Calu3 (cell line): ENCODE data around the gene RGPD5. TPM values are rescaled to one million over a fixed set of nuclear protein-coding genes. Genes with fewer than 3 reads are reported as not detected.
"Not testable (repeated sequence)": the region's sequence is repeated elsewhere in the genome, so short reads cannot be mapped to it uniquely, and the experiment has no call there.

Experiments used
- BruUV-seq: library from RNA; stranded (reverse); fragments of 400-500 nt; replicated peaks from 2 replicates; lab custom pipeline; 2021; lab: Mats Ljungman, UMichigan
- CTCF ChIA-PET: fragments of 300-600 bp; sonication (Branson Sonifier 250); formaldehyde crosslinking; loops from one replicate; lab custom pipeline; 2022; ENCODE audit warnings: antibody characterized with exemption; lab: Charles Lee
- DNase-seq: peaks from one replicate; pipeline ENCODE4 v3.0.0; 2022
- H3K27ac Mint-ChIP-seq: one replicate; pipeline ENCODE4 v1.8.0; 2022; ENCODE audit warnings: mixed read lengths; ENCODE audit not compliant: unreplicated experiment
- H3K27me3 Mint-ChIP-seq: one replicate; pipeline ENCODE4 v1.8.0; 2022; ENCODE audit warnings: mixed read lengths; ENCODE audit not compliant: unreplicated experiment
- H3K36me3 Mint-ChIP-seq: one replicate; pipeline ENCODE4 v1.8.0; 2022; ENCODE audit warnings: mild to moderate bottlenecking, moderate library complexity, mixed read lengths; ENCODE audit not compliant: insufficient read depth, unreplicated experiment
- H3K4me1 Mint-ChIP-seq: one replicate; pipeline ENCODE4 v1.8.0; 2022; ENCODE audit warnings: mild to moderate bottlenecking, low read depth, mixed read lengths; ENCODE audit not compliant: unreplicated experiment
- H3K4me3 Mint-ChIP-seq: one replicate; pipeline ENCODE4 v1.8.0; 2022; ENCODE audit warnings: mild to moderate bottlenecking, low read depth, moderate library complexity, mixed read lengths; ENCODE audit not compliant: unreplicated experiment
- H3K9me3 Mint-ChIP-seq: one replicate; pipeline ENCODE4 v1.8.0; 2022; ENCODE audit warnings: low read depth, mixed read lengths; ENCODE audit not compliant: unreplicated experiment
- intact Hi-C: fragments of 100-400 bp; cut with micrococcal nuclease; formaldehyde crosslinking; loops from one replicate; pipeline ENCODE4 v1.10.0; 2022; ENCODE audit not compliant: unreplicated experiment
- total RNA-seq: library from RNA; stranded (reverse); gene quantifications from 2 replicates; pipeline ENCODE4 v1.2.3, GENCODE V29; 2022

RGPD5 gene
- total RNA-seq, 1 experiment from 2014 or later = 22.9 TPM

GRCh38 chr2:109889909-109890308 lies 95.8 kb downstream of the RGPD5 start:
- intact Hi-C loops, H3K36me3 Mint-ChIP-seq, H3K4me3 Mint-ChIP-seq, BruUV-seq, H3K4me1 Mint-ChIP-seq, H3K27ac Mint-ChIP-seq, H3K27me3 Mint-ChIP-seq, H3K9me3 Mint-ChIP-seq, CTCF ChIA-PET, DNase-seq: not testable (repeated sequence)

GRCh38 chr2:109891024-109891423 lies 96.9 kb downstream of the RGPD5 start:
- H3K27me3 Mint-ChIP-seq, H3K9me3 Mint-ChIP-seq, CTCF ChIA-PET, intact Hi-C loops, H3K36me3 Mint-ChIP-seq, BruUV-seq, H3K4me3 Mint-ChIP-seq, DNase-seq, H3K4me1 Mint-ChIP-seq, H3K27ac Mint-ChIP-seq: not testable (repeated sequence)

- H3K4me1 Mint-ChIP-seq, BruUV-seq, intact Hi-C loops, H3K9me3 Mint-ChIP-seq, DNase-seq, H3K27me3 Mint-ChIP-seq, H3K36me3 Mint-ChIP-seq, H3K27ac Mint-ChIP-seq, CTCF ChIA-PET, H3K4me3 Mint-ChIP-seq: not testable (repeated sequence)
Measured at GRCh38 chr2:109893736-109894135, 99.6 kb downstream of the RGPD5 start.

- intact Hi-C loops, H3K36me3 Mint-ChIP-seq, DNase-seq, H3K4me1 Mint-ChIP-seq, CTCF ChIA-PET, H3K9me3 Mint-ChIP-seq, H3K4me3 Mint-ChIP-seq, H3K27me3 Mint-ChIP-seq, BruUV-seq, H3K27ac Mint-ChIP-seq: not testable (repeated sequence)
Measured at GRCh38 chr2:109894141-109894540, 100.0 kb downstream of the RGPD5 start.

DNA sequence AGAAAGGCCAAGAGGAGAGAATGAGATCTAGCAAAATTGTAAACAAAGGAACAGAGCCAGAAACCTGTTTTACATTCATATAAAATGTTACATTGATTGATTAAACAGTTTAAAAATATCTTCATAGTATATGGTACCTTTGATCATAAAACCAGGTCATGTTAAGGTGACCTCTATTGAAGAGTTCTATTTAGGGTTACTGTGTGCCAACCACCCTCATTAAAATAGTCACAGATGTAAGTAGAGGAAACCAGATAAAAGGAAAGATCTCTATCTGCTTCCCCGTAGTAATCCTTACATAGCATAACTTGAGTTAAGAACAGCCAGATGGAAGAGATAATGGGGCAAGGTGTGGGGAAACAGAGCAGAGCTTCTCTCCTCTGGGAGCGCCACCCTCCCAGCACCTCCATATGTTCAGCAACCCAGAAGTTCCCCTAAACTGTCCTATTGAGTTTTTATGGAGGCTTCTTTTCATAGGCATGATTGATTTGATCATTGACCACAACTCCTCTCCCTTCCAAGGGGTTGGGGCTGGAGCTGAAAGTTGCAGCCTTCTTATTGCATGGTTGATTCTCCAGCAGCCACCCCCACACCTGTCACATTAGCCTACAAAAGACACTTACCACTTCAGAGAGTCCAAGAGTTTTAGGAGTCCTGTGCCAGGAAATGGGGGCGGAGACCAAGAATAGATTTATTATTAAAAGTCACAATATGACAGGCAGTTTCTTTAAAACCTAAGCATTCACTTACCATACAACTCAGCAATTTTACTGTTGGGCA lies 101.2 kb downstream of the RGPD5 start:
- H3K36me3 Mint-ChIP-seq, CTCF ChIA-PET, H3K27ac Mint-ChIP-seq, H3K9me3 Mint-ChIP-seq, DNase-seq, H3K27me3 Mint-ChIP-seq, H3K4me1 Mint-ChIP-seq, BruUV-seq, intact Hi-C loops, H3K4me3 Mint-ChIP-seq: not testable (repeated sequence)

DNA sequence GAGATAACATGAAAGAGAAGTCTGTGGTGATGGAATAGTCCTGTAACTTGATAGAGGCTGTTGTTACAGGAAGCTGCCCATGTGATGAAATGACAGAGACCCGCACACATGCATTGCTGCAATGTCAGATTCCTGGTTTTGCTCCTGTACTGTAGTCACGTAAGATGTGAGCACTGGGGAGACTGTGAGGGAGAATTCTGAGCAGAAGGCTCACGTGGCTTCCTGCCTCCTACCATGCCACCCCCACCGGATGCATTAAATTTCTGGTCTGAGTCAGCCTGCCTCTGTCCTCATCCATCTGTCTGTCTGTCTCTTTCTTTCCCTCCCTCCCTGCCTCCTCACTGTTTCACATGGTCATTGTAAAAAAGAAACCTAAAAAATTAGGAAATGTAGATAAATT lies 102.1 kb downstream of the RGPD5 start:
- H3K27ac Mint-ChIP-seq, H3K4me3 Mint-ChIP-seq, intact Hi-C loops, BruUV-seq, DNase-seq, H3K9me3 Mint-ChIP-seq, CTCF ChIA-PET, H3K36me3 Mint-ChIP-seq, H3K4me1 Mint-ChIP-seq, H3K27me3 Mint-ChIP-seq: not testable (repeated sequence)

GRCh38 chr2:109897769-109898461 lies 103.8 kb downstream of the RGPD5 start:
- CTCF ChIA-PET, H3K4me3 Mint-ChIP-seq, DNase-seq, BruUV-seq, H3K9me3 Mint-ChIP-seq, intact Hi-C loops, H3K27ac Mint-ChIP-seq, H3K4me1 Mint-ChIP-seq, H3K36me3 Mint-ChIP-seq, H3K27me3 Mint-ChIP-seq: not testable (repeated sequence)

DNA sequence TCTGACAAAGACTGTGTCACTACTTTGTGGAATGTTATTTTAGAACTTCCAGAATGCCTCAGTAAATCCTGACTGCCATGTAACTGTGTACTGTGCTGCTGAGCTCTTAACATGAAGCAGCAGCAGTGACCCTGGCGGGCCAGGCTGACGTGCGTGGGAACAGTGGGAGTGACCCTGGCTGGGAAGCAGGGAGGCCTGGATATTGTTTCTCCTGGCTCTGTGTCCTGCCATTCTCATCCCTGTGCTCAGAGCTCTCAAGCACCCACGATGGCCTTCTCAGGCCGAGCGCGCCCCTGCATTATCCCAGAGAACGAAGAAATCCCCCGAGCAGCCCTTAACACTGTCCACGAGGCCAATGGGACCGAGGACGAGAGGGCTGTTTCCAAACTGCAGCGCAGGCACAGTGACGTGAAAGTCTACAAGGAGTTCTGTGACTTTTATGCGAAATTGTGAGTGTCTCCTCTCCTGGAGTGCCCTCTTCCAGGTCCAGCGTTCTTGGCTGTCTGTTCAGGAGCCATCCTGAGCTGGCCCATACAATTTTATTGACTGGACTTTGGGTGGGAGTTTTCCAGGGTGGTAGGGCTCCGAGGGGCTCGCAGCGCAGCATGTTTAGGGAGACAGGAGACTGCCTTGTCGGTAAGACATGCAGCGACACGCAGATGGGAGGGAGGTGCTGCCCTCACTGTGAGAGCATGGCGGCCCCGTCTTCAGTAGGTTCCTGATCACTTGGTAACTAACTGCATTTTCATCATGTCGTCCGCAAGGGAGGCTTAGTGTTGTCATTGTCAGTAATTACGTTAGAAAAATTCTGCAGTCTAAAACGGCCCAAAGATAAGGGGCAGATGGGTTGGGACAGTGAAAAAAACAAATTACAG lies 104.6 kb downstream of the RGPD5 start, which contains the start of gene LIMS3:
Gene LIMS3, plus strand, starts transcription at position 227 of the 875 bp plus-strand sequence. Its CDS starts 41 bp downstream, at position 268.
- DNase-seq, H3K4me3 Mint-ChIP-seq, H3K36me3 Mint-ChIP-seq, H3K9me3 Mint-ChIP-seq, H3K27me3 Mint-ChIP-seq, H3K4me1 Mint-ChIP-seq, BruUV-seq, H3K27ac Mint-ChIP-seq, CTCF ChIA-PET, intact Hi-C loops: not testable (repeated sequence)

GRCh38 chr2:109905796-109906195 lies 111.7 kb downstream of the RGPD5 start:
- CTCF ChIA-PET, H3K4me3 Mint-ChIP-seq, H3K9me3 Mint-ChIP-seq, BruUV-seq, DNase-seq, intact Hi-C loops, H3K27me3 Mint-ChIP-seq, H3K4me1 Mint-ChIP-seq, H3K36me3 Mint-ChIP-seq, H3K27ac Mint-ChIP-seq: not testable (repeated sequence)
